Hematopoietic multipotent progenitor cell treated with erythropoietin and hydrocortisone succinate and interleukin-3 and kit ligand, for 15 days (in vitro differentiated cells): ENCODE data around the gene CALN1.

ENCODE experiments used
- DNase-seq: peaks from one replicate; pipeline ENCODE4 v3.0.0-alpha.2; 2015; ENCODE audit warnings: low spot score

The CALN1 gene

GRCh38 chr7:72182036-72182435 lies 230.1 kb downstream of the CALN1 start:
- DNase-seq, result no peak

- DNase-seq, result no peak
Measured at GRCh38 chr7:72176875-72177274, 235.3 kb downstream of the CALN1 start.

- DNase-seq, result no peak
Measured at GRCh38 chr7:72170475-72170874, 241.7 kb downstream of the CALN1 start.

- DNase-seq, result no peak
Measured at GRCh38 chr7:72163271-72163670, 248.9 kb downstream of the CALN1 start.

GRCh38 chr7:72161534-72161933 lies 250.6 kb downstream of the CALN1 start:
- DNase-seq, result no peak

- no peak for DNase-seq
Measured at GRCh38 chr7:72159911-72160310, 252.2 kb downstream of the CALN1 start.

- DNase-seq, result no peak
Measured at GRCh38 chr7:72156671-72157070, 255.5 kb downstream of the CALN1 start.

GRCh38 chr7:72153132-72153512 lies 259.0 kb downstream of the CALN1 start:
- DNase-seq, result no peak

GRCh38 chr7:72152161-72153131 lies 259.7 kb downstream of the CALN1 start:
- DNase-seq, result no peak

- DNase-seq, result no peak
Measured at GRCh38 chr7:72140566-72140965, 271.6 kb downstream of the CALN1 start.

- DNase-seq, result no peak
Measured at GRCh38 chr7:72127136-72127535, 285.0 kb downstream of the CALN1 start.

- no peak for DNase-seq
Measured at GRCh38 chr7:72123913-72124312, 288.2 kb downstream of the CALN1 start.

- no peak for DNase-seq
Measured at GRCh38 chr7:72118366-72118765, 293.8 kb downstream of the CALN1 start.

- no peak for DNase-seq
Measured at GRCh38 chr7:72114129-72114528, 298.0 kb downstream of the CALN1 start.

- DNase-seq, result no peak
Measured at GRCh38 chr7:72112992-72113391, 299.1 kb downstream of the CALN1 start.

- no peak for DNase-seq
Measured at GRCh38 chr7:72112530-72112929, 299.6 kb downstream of the CALN1 start.

GRCh38 chr7:72111086-72111485 lies 301.1 kb downstream of the CALN1 start:
- no peak for DNase-seq

GRCh38 chr7:72109566-72109965 lies 302.6 kb downstream of the CALN1 start:
- DNase-seq, result no peak

- DNase-seq, result no peak
Measured at GRCh38 chr7:72106405-72106804, 305.7 kb downstream of the CALN1 start.

GRCh38 chr7:72101444-72101843 lies 310.7 kb downstream of the CALN1 start:
- no peak for DNase-seq

GRCh38 chr7:72099784-72100183 lies 312.4 kb downstream of the CALN1 start:
- DNase-seq, result no peak

- DNase-seq, result no peak
Measured at GRCh38 chr7:72098807-72099580, 313.1 kb downstream of the CALN1 start.

GRCh38 chr7:72097226-72097625 lies 314.9 kb downstream of the CALN1 start:
- no peak for DNase-seq
